ENCODE results near the gene SNED1. TPM values are rescaled to one million over a fixed set of nuclear protein-coding genes. Genes with fewer than 3 reads are reported as not detected.

SNED1 gene
- total RNA-seq (2014; rRNA removed; shearing (Covaris generic)), result 29.4 and 36.2 TPM in 2 replicates
- 6.1 and 7.7 TPM in 2 replicates for polyA plus RNA-seq (2016; fragmentation: Nextera tagmentation; extraction: Ambion mirVana)

DNA sequence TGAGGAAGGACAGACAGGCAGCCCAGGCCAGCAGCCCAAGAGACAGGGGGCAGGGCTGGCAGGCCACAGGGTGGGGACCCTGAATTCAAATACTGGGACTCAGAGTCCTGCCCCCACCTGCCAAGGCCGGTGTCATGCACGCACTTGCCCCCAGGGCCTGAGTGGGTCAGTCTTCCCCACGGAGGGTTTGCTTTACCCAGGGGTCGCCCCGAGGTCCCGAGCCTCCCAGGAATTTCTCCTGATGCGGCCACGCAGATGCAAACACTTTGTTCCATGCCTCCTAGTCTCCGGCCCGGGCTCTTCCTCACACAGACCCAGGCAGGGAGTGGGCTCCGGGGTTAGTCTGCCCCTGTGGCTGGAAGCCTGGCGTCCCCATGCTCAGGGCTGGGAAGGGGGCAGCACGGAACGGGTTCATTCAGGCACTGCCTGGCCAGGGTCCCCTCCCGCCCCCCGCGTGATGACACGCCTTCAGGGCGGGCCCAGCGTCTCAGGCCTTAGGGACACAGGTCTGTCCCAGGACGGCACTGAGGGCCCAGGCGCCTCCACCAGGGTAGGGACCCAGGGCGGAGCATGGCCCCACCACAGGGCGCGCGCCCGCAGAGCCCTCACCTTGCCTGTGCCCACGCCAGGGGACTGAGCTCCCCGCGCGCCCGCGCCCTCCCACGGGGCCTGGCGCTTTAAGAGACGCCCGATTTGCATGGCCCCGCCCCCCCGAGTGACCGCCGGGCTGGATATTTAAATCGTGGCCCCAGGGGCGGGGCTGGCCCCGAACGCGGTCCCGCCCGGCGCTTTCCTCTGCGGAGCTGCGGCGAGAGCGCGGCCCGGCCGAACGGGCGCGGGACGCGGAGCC lies at the start of gene SNED1:
Gene SNED1, plus strand, starts transcription at position 763 of the 850 bp plus-strand sequence. CDS start 220 bp downstream, outside the sequence.
- Histone ChIP-seq H3K27ac (no peak within 1 kb of the TSS), H3K4me3 (peak within 1 kb of the TSS; percentile 81), H3K79me2 (ENCODE audit: insufficient read depth) (peaks cover 34% of the 10 kb centered on the region), H3K4me2 (ENCODE audit: unreplicated experiment) (peak within 1 kb of the TSS; percentile 85), H3F3A (ENCODE audit: insufficient read depth) (no peaks in the 10 kb centered on the region), H3K9ac (peak within 1 kb of the TSS; percentile 83), H2AFZ (peak within 1 kb of the TSS; percentile 85), H3K36me3 (ENCODE audit: low read depth) (no peaks in the 10 kb centered on the region), H3K9me3 (ENCODE audit: low read depth) (no peaks in the 10 kb centered on the region), H3K4me1 (ENCODE audit: insufficient read depth) (peaks cover 4% of the 10 kb centered on the region; the same call in 1 of the 2 replicates), H3K9me2 (ENCODE audit: insufficient read depth) (no peaks in the 10 kb centered on the region), H4K20me1 (ENCODE audit: insufficient read depth) (no peaks in the 10 kb centered on the region), H3K27me3 (replicated peaks; ENCODE audit: insufficient read depth) (no peaks in the 10 kb centered on the region)
- 2% methylated on average over 30 to 44 of the region's 61 CpGs for WGBS, 2 experiments (ENCODE audit: low coverage in 1 of 2, low lambda C conversion rate in 2 of 2, missing lambda C conversion rate in 2 of 2)
- peak; percentile 92 for DNase-seq
- in situ Hi-C loops (cut with MboI), result no loop called here
- TF ChIP-seq EZH2 (IDR thresholded peaks at IDR 0.05; ENCODE audit: insufficient read depth, poor library complexity, severe bottlenecking), result no peak
- TF ChIP-seq EZH2phosphoT487 (IDR thresholded peaks at IDR 0.05; ENCODE audit: insufficient read depth, low read depth), result no peak

DNA sequence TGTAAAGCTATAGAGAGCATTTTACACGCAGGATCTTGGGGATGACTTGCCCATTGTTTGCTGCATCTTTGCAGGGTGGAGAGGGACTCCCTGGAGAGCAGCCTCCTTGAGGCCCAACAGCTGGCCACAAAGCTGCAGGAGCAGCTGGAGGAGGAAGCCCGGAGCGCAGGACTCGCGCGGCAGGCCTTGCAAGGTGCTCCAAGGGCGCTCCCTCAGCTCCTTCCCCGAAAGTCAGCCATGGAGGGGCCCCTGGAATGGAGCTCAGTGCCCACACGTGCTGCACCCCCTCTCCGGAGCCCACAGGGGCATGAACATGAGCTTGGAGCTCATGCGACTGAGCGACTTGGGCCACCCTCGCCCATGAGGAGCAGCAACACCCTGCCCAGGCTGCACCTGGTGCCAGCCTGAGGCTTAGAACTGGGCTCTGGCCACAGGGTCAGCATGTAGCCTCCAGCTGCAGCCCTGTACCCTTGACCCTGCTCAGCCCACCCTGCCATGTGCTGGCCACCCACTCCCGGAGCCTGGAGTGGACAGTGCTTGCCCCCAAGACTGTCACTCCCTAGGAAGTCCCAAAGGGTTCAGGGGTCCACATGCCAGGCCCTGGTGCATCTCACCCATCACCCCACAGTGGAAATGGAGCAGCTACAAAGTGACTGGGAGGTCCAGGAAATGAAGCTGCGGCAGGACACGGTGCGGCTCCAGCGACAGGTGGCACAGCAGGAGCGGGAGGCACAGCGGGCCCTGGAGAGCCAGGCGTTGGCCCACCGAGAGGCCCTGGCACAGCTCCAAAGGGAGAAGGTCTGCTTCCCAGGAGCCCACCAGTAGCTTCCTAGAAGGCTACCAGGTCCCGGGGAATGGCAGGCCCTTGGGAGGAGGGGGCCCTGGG lies 49.3 kb upstream of the SNED1 start:
- H3K27me3 ChIP-seq (replicated peaks; ENCODE audit: insufficient read depth), result no peaks in the 10 kb centered on the region
- no peak overlapping the region for H3K4me3 ChIP-seq
- 78 to 80% methylated on average over 23 of the region's 23 CpGs for WGBS, 2 experiments (ENCODE audit: low coverage in 1 of 2, low lambda C conversion rate in 2 of 2, missing lambda C conversion rate in 2 of 2)
- H3K9me2 ChIP-seq (ENCODE audit: insufficient read depth), result no peaks in the 10 kb centered on the region
- H3K9me3 ChIP-seq (ENCODE audit: low read depth), result no peaks in the 10 kb centered on the region
- H3K36me3 ChIP-seq (ENCODE audit: low read depth), result no peaks in the 10 kb centered on the region
- H3K79me2 ChIP-seq (ENCODE audit: insufficient read depth), result no peaks in the 10 kb centered on the region
- no peak overlapping the region for H3K27ac ChIP-seq
- no peaks in the 10 kb centered on the region for H3F3A ChIP-seq (ENCODE audit: insufficient read depth)
- no peaks in the 10 kb centered on the region for H4K20me1 ChIP-seq (ENCODE audit: insufficient read depth)
- DNase-seq, result no peak
- no peak overlapping the region for H3K9ac ChIP-seq
- in situ Hi-C loops (cut with MboI), result no loop called here
- no peak overlapping the region for H3K4me2 ChIP-seq (ENCODE audit: unreplicated experiment)
- no peak for TF ChIP-seq EZH2 (IDR thresholded peaks at IDR 0.05; ENCODE audit: insufficient read depth, poor library complexity, severe bottlenecking)
- no peak for TF ChIP-seq EZH2phosphoT487 (IDR thresholded peaks at IDR 0.05; ENCODE audit: insufficient read depth, low read depth)
- H3K4me1 ChIP-seq (ENCODE audit: insufficient read depth), result peaks cover 10% of the 10 kb centered on the region
- no peak overlapping the region for H2AFZ ChIP-seq

DNA sequence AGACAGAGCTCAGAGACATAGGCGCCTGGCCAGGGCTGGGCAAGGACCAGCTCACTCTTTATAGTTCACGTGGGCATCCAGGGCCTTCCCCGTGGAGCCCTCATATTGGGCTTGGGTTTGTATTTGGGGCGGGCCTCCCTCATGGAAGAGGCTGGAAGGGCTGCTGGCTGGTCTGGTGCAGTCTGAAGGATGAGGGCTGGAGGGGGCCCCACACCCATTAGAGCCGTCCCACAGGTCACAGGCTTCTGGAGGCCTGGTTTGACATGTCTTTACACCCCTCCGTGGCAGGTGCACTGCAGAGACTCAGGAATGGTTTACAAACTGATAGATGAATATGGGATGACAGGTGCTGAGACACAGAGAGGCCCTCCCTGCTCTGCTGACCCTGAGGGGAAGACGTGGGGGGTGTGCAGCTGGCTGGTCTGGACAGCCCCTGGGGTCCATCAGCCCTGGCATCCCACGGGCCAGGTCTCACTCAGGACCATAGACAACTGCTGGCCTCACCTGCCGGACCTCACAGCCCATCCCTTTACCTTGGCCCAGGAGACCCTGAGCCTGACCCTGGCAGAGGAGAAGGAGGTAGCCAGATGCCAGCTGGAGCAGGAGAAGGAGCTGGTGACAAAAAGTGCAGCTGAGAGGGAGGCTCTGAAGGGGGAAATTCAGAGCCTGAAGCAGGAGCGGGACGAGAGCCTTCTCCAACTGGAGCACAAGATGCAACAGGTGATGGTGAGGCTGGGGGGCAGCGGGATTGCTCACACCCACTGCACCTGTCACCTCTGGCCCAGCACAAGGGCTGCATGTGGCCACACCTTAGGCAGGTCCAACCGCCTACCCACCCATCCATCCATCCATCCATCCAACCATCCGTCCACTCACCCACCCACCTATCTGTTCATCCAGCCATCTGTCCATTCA lies 48.4 kb upstream of the SNED1 start:
- Histone ChIP-seq H3K9me2 (ENCODE audit: insufficient read depth) (no peaks in the 10 kb centered on the region), H3K4me2 (ENCODE audit: unreplicated experiment) (no peak overlapping the region), H3K27ac (no peak overlapping the region), H4K20me1 (ENCODE audit: insufficient read depth) (no peaks in the 10 kb centered on the region), H3K79me2 (ENCODE audit: insufficient read depth) (no peaks in the 10 kb centered on the region), H3K9me3 (ENCODE audit: low read depth) (no peaks in the 10 kb centered on the region), H3K4me3 (no peak overlapping the region), H3F3A (ENCODE audit: insufficient read depth) (no peaks in the 10 kb centered on the region), H3K36me3 (ENCODE audit: low read depth) (no peaks in the 10 kb centered on the region), H2AFZ (no peak overlapping the region), H3K4me1 (ENCODE audit: insufficient read depth) (peaks cover 10% of the 10 kb centered on the region), H3K27me3 (replicated peaks; ENCODE audit: insufficient read depth) (no peaks in the 10 kb centered on the region), H3K9ac (no peak overlapping the region)
- in situ Hi-C loops (cut with MboI), result no loop called here
- no peak for TF ChIP-seq EZH2 (IDR thresholded peaks at IDR 0.05; ENCODE audit: insufficient read depth, poor library complexity, severe bottlenecking)
- no peak for TF ChIP-seq EZH2phosphoT487 (IDR thresholded peaks at IDR 0.05; ENCODE audit: insufficient read depth, low read depth)
- 68 to 73% methylated on average over 13 to 14 of the region's 14 CpGs for WGBS, 2 experiments (ENCODE audit: low coverage in 1 of 2, low lambda C conversion rate in 2 of 2, missing lambda C conversion rate in 2 of 2)
- DNase-seq, result no peak

Data from GM23248 (cell line).